CD4-positive, alpha-beta memory T cell (primary cell): ENCODE data around the gene ETHE1. TPM values are rescaled to one million over a fixed set of nuclear protein-coding genes. Genes with fewer than 3 reads are reported as not detected.
A peak's percentile ranks its signal among the peaks of the same experiment; 100 is the strongest.

Source experiments
- CTCF ChIA-PET: fragments of 350-600 bp; sonication (Branson Sonifier 250); formaldehyde crosslinking; loops from one replicate; lab custom pipeline; 2021; ENCODE audit warnings: inconsistent platforms; ENCODE audit not compliant: partially characterized antibody; lab: Charles Lee
- POLR2A ChIA-PET: fragments of 350-600 bp; sonication (Branson Sonifier 250); formaldehyde crosslinking; loops from one replicate; lab custom pipeline; 2021; ENCODE audit not compliant: partially characterized antibody; lab: Charles Lee
- DNase-seq, 5 donors: peaks; one replicate each; pipeline versions ENCODE4 v3.0.0 to v3.0.0-alpha.2; 2020 to 2022; ENCODE audit warnings: mixed read lengths in 1 of 5
- H3K27ac ChIP-seq: one replicate; pipeline ENCODE4 v1.7.0; 2013; ENCODE audit warnings: low read depth, low read length
- H3K27me3 ChIP-seq: 2 replicates; pipeline ENCODE4 v1.7.0; 2013; ENCODE audit warnings: mild to moderate bottlenecking, low read length, moderate library complexity; ENCODE audit not compliant: insufficient read depth
- H3K36me3 ChIP-seq: 2 replicates; pipeline ENCODE4 v1.7.0; 2013; ENCODE audit warnings: mild to moderate bottlenecking, low read length, moderate library complexity; ENCODE audit not compliant: insufficient read depth
- H3K4me1 ChIP-seq: 2 replicates; pipeline ENCODE4 v1.7.0; 2013; ENCODE audit warnings: mild to moderate bottlenecking, low read length, moderate library complexity; ENCODE audit not compliant: insufficient read depth
- H3K4me3 ChIP-seq, 2 donors: one replicate each; pipeline ENCODE4 v1.7.0; 2013; ENCODE audit warnings: low read length in 2 of 2, mild to moderate bottlenecking in 1 of 2
- H3K9me3 ChIP-seq, 2 donors: one replicate each; pipeline ENCODE4 v1.7.0; 2013; ENCODE audit warnings: low read length in 2 of 2, control low read depth in 1 of 2; ENCODE audit not compliant: control insufficient read depth in 1 of 2
- H3K27ac Mint-ChIP-seq, 7 donors: one replicate each; pipeline ENCODE4 v1.8.0; 2020 to 2021; ENCODE audit warnings: mixed read lengths in 7 of 7, mild to moderate bottlenecking in 6 of 7, inconsistent platforms in 3 of 7, moderate library complexity in 3 of 7
- H3K27me3 Mint-ChIP-seq, 2 donors: one replicate each; pipeline ENCODE4 v1.8.0; 2020 to 2021; ENCODE audit warnings: mixed read lengths in 2 of 2
- H3K36me3 Mint-ChIP-seq, 2 donors: one replicate each; pipeline ENCODE4 v1.8.0; 2020 to 2021; ENCODE audit warnings: mixed read lengths in 2 of 2, inconsistent platforms in 1 of 2, mild to moderate bottlenecking in 1 of 2
- H3K4me1 Mint-ChIP-seq, 4 donors: one replicate each; pipeline ENCODE4 v1.8.0; 2020 to 2021; ENCODE audit warnings: mixed read lengths in 4 of 4, mild to moderate bottlenecking in 1 of 4
- H3K4me3 Mint-ChIP-seq, 8 donors: one replicate each; pipeline ENCODE4 v1.8.0; 2020 to 2021; ENCODE audit warnings: mixed read lengths in 8 of 8, mild to moderate bottlenecking in 7 of 8, moderate library complexity in 6 of 8, inconsistent platforms in 3 of 8
- H3K9me3 Mint-ChIP-seq, 8 donors: one replicate each; pipeline ENCODE4 v1.8.0; 2020 to 2021; ENCODE audit warnings: mixed read lengths in 8 of 8, mild to moderate bottlenecking in 5 of 8, inconsistent platforms in 3 of 8, moderate library complexity in 1 of 8
- intact Hi-C: fragments of 100-400 bp; cut with micrococcal nuclease; formaldehyde crosslinking; loops from one replicate; pipeline ENCODE4 v1.15.1; 2023
- polyA plus RNA-seq, 2 donors: library from polyadenylated mRNA; unstranded; fragments of 300-500 nt; fragmentation: Illumina TruSeq; gene quantifications; one replicate each; pipeline ENCODE4 v1.2.3, GENCODE V29; 2021
- total RNA-seq, 2 experiments: library from RNA; stranded (reverse); gene quantifications; one replicate each; pipeline ENCODE4 v1.2.3, GENCODE V29; 2021

ETHE1 gene
- total and polyA plus RNA-seq, 4 experiments from 2014 or later: 23.9 to 80.7 (median 54.1) TPM

DNA sequence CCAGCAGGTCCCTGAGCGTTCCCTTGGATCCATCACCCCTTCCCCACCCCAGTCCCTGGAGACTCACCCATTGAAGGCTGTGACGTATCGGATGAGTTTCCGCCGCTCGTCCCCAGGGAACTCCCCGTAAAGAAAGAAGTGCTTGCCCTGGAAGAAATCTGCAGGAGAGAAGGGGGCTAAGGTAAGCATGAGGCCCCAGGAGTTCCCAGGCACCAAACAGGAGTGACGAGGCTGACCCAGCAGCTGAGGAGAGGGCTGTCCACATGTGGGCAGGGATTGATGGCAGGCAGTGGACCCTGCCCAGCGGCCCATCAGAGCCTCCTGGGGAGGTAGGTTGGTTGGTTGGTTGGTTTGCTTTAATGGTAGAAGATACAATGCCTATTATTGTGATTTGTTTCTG lies 17.1 kb upstream of the ETHE1 start:
- Histone ChIP-seq H3K9me3 (no peaks in the 10 kb centered on the region), H3K27ac (no peak overlapping the region), H3K4me1 (no peaks in the 10 kb centered on the region), H3K4me3 (no peak overlapping the region), H3K36me3 (peaks cover 42% of the 10 kb centered on the region), H3K27me3 (no peaks in the 10 kb centered on the region)
- H3K36me3 Mint-ChIP-seq: peaks cover 35 to 54% of the 10 kb centered on the region in 2 donors
- peak overlapping the region in 1 of 7 donors; percentile 67 for H3K27ac Mint-ChIP-seq
- no peak overlapping the region for H3K4me3 Mint-ChIP-seq
- peaks cover 0 to 3% (median 2%) of the 10 kb centered on the region in 8 donors for H3K9me3 Mint-ChIP-seq
- no peak for DNase-seq
- ChIA-PET POLR2A (interaction anchor here (1.2 to 2.0 kb wide), 2 partner anchors 10 to 11 kb away, joined by 3 to 7 read pairs; partner anchors contain the start of gene ZNF575), CTCF (no interaction called here)
- intact Hi-C loops: no loop called here
- H3K27me3 Mint-ChIP-seq: no peaks in the 10 kb centered on the region
- no peaks in the 10 kb centered on the region for H3K4me1 Mint-ChIP-seq

DNA sequence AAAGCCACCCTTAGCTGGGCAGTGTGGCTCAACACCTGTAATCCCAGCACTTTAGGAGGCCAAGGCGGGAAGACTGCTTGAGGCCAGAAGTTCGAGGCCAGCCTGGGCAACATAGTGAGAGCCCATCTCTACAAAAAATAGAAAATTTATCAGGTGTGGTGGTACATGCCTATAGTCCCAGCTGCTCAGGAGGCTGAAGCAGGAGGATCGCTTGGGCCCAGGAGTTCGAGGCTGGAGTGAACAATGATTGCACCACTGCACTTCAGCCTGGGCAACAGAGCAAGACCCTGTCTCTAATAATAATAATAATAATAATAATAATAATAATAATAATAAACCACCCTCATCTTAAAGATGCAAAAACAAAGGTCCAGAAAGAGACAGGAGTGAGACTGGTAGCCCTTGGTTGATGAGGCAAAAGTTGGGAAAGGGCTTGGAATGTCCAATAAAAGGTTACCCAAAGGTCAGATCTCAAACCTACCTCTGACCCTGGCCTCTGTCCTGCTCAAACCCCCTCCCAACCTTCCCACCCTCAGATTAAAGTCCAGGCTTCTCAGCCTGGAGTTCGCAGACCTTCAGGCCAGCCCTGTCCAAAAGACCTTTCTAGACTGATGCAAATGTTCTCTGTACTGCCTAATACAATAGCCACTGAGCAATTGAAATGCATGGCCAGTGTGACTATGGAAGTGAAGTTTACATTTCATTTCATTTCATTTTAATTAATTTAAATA lies 15.1 kb upstream of the ETHE1 start:
- Histone ChIP-seq H3K27ac (no peak overlapping the region), H3K36me3 (peaks cover 48% of the 10 kb centered on the region), H3K4me1 (no peaks in the 10 kb centered on the region), H3K4me3 (no peak overlapping the region), H3K27me3 (no peaks in the 10 kb centered on the region), H3K9me3 (no peaks in the 10 kb centered on the region)
- no peaks in the 10 kb centered on the region for H3K4me1 Mint-ChIP-seq
- H3K27me3 Mint-ChIP-seq: no peaks in the 10 kb centered on the region
- DNase-seq: no peak
- POLR2A ChIA-PET: interaction anchor here (0.6 to 1.3 kb wide), 2 partner anchors 10 to 65 kb away, joined by 4 to 5 read pairs; partner anchors contain the start of gene ZNF575
- CTCF ChIA-PET: interaction anchor here (1.1 kb wide), 1 partner anchor 87 kb away, joined by 3 read pairs; no protein-coding TSS in a partner anchor
- H3K27ac Mint-ChIP-seq: peak overlapping the region in 3 of 7 donors; percentile 9 to 71 (median 30)
- peaks cover 52 to 64% of the 10 kb centered on the region in 2 donors for H3K36me3 Mint-ChIP-seq
- no peak overlapping the region for H3K4me3 Mint-ChIP-seq
- peaks cover 0 to 12% (median 3%) of the 10 kb centered on the region in 8 donors for H3K9me3 Mint-ChIP-seq
- intact Hi-C loops: no loop called here

DNA sequence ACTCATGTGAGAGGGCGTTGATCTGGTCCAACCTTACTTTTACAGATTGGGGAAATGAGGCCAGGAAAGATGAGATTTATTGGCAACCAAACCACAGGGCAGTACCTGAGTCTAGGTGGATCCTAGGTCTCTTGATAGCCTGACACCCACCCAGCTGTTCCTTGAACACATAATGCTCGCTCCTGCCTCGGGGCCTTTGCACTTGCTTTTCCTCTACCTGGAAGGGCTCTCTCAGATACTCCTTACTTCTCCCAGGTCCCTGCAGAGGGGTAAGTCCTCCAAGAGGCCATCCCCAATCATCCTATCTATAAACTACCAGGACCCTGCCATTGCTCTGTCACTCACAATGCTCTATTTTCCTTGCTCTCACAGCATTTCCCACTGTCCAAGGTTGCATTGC lies 13.4 kb upstream of the ETHE1 start:
- intact Hi-C loops: no loop called here
- CTCF ChIA-PET: interaction anchor here (1.2 kb wide), 1 partner anchor 54 kb away, joined by 5 read pairs; no protein-coding TSS in a partner anchor
- POLR2A ChIA-PET: no interaction called here
- Histone ChIP-seq H3K4me1 (no peaks in the 10 kb centered on the region), H3K4me3 (no peak overlapping the region), H3K27ac (no peak overlapping the region), H3K27me3 (no peaks in the 10 kb centered on the region), H3K36me3 (peaks cover 48% of the 10 kb centered on the region), H3K9me3 (no peaks in the 10 kb centered on the region)
- peaks cover 0 to 3% (median under 1%) of the 10 kb centered on the region in 4 donors for H3K4me1 Mint-ChIP-seq
- H3K27me3 Mint-ChIP-seq: no peaks in the 10 kb centered on the region
- no peak for DNase-seq
- no peak overlapping the region for H3K4me3 Mint-ChIP-seq
- peak overlapping the region in 2 of 7 donors; percentile 13 to 46 for H3K27ac Mint-ChIP-seq
- H3K36me3 Mint-ChIP-seq: peaks cover 52 to 62% of the 10 kb centered on the region in 2 donors
- H3K9me3 Mint-ChIP-seq: peaks cover 0 to 12% (median 3%) of the 10 kb centered on the region in 8 donors

DNA sequence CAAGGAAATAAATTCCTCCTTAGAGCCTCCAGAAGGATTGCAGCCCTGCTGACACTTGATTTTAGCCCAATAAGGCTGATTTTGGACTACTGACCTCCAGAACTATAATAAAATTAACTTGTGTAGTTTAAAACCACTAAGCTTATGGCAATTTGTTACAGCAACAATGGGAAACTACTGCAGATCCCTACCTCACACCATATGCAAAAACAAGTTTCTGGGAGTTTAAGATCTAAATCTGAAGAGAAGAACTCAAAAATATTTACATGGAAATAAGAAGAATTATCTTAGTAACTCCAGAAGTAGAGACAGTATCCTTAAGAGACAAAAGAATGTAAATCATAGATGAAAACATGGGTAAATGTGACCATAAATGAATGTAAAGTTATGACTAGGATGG lies 11.9 kb upstream of the ETHE1 start:
- H3K4me1 ChIP-seq: peaks cover 1% of the 10 kb centered on the region
- Mint-ChIP-seq H3K27ac (no peak overlapping the region), H3K4me1 (peaks cover 0 to 8% (median 3%) of the 10 kb centered on the region in 4 donors), H3K27me3 (no peaks in the 10 kb centered on the region), H3K9me3 (peaks cover 0 to 12% (median 3%) of the 10 kb centered on the region in 8 donors), H3K36me3 (peaks cover 49 to 53% of the 10 kb centered on the region in 2 donors), H3K4me3 (no peak overlapping the region)
- POLR2A ChIA-PET: no interaction called here
- no peaks in the 10 kb centered on the region for H3K9me3 ChIP-seq
- intact Hi-C loops: no loop called here
- CTCF ChIA-PET: interaction anchor here (1.0 to 1.8 kb wide), 2 partner anchors 17 to 56 kb away, joined by 3 to 10 read pairs; no protein-coding TSS in a partner anchor
- DNase-seq: no peak
- no peak overlapping the region for H3K4me3 ChIP-seq
- peaks cover 34% of the 10 kb centered on the region for H3K36me3 ChIP-seq
- H3K27ac ChIP-seq: no peak overlapping the region
- H3K27me3 ChIP-seq: no peaks in the 10 kb centered on the region

DNA sequence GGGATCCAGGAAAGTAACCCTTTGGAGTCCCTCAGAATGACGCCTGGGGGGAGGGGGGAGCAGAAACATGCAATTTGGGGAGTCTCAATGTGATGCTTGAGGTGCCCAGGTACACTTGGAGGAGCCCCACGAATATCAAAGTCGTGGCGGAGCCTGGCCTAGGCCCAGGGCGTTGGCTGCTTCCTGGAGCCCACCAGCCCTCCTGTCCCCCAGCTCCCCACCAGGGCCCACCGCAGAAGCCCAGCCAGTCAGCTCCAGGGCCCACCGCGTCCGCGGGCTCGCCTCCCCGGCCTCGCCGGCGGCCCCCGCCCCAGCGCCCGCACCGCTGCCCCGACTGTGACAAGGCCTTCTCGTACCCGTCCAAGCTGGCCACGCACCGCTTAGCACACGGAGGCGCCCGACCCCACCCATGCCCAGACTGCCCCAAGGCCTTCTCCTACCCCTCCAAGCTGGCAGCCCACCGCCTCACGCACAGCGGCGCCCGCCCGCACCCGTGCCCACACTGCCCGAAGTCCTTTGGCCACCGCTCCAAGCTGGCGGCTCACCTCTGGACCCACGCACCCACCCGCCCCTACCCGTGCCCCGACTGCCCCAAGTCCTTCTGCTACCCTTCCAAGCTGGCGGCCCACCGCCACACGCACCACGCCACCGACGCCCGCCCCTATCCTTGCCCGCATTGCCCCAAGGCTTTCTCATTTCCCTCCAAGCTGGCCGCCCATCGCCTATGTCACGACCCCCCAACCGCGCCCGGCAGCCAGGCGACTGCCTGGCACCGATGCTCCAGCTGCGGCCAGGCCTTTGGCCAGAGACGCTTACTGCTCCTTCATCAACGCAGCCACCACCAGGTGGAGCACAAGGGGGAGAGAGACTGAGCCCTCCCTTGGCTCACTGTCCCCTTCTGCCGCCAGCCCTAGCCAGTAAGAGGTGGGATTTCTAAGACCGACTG lies 8.1 kb upstream of the ETHE1 start:
- Mint-ChIP-seq H3K4me1 (peaks cover 10 to 22% (median 15%) of the 10 kb centered on the region in 4 donors), H3K36me3 (peaks cover 24 to 35% of the 10 kb centered on the region in 2 donors), H3K4me3 (peak overlapping the region in 3 of 8 donors; percentile 12 to 69 (median 43)), H3K27me3 (no peaks in the 10 kb centered on the region), H3K9me3 (peaks cover 0 to 12% (median 3%) of the 10 kb centered on the region in 8 donors), H3K27ac (peak overlapping the region in 6 of 7 donors; percentile 57 to 95 (median 85))
- peak in 2 of 5 donors; percentile 11 to 39 for DNase-seq
- no peak overlapping the region for H3K4me3 ChIP-seq
- intact Hi-C loops: loop anchor here (2.0 to 5.0 kb wide), 2 partner anchors 20 to 42 kb away; partner anchors contain the start of genes PINLYP and XRCC1
- ChIA-PET POLR2A (interaction anchor here (1.1 to 2.8 kb wide), 4 partner anchors 21 to 71 kb away, joined by 3 to 19 read pairs (median 10); partner anchors contain the start of genes IRGQ, PHLDB3 and ZNF576), CTCF (interaction anchor here (0.6 to 21.6 kb wide), 10 partner anchors 9 to 96 kb away, joined by 3 to 835 read pairs (median 6); partner anchors contain the start of genes IRGQ and ZNF576)
- no peaks in the 10 kb centered on the region for H3K9me3 ChIP-seq
- peaks cover 17% of the 10 kb centered on the region for H3K4me1 ChIP-seq
- H3K27me3 ChIP-seq: no peaks in the 10 kb centered on the region
- no peak overlapping the region for H3K27ac ChIP-seq
- peaks cover 11% of the 10 kb centered on the region for H3K36me3 ChIP-seq

DNA sequence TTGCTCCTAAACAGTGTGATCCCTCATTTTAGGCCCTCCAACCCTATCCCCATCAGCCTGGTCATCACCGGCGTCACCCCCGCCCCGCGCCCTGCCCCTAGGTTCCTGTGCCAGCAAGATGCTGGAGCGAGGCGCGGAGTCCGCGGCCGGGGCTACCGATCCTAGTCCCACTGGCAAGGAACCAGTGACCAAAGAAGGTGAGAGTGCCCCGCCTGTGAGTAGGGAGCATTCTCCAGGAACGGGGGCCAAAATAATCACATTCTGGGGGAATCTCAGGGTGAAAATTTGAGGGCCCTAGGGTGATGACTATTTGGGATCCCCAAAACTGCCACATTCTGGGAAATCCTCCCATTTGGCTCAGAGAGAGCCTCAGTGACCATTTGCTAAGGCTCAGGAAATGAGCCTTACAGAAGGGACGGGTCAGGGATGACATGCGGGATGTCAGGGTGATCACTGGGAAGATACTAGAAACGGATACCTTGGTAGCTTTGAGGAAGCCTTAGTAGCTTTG lies 7.4 kb upstream of the ETHE1 start:
- Histone ChIP-seq H3K27ac (peak overlapping the region; percentile 53), H3K9me3 (no peaks in the 10 kb centered on the region), H3K27me3 (no peaks in the 10 kb centered on the region), H3K36me3 (peaks cover 9% of the 10 kb centered on the region), H3K4me1 (peaks cover 17% of the 10 kb centered on the region), H3K4me3 (no peak overlapping the region)
- H3K27ac Mint-ChIP-seq: peak overlapping the region; percentile 95 to 99 (median 98)
- H3K27me3 Mint-ChIP-seq: no peaks in the 10 kb centered on the region
- CTCF ChIA-PET: interaction anchor here (1.0 to 21.6 kb wide), 5 partner anchors 10 to 96 kb away, joined by 3 to 835 read pairs (median 40); partner anchors contain the start of genes IRGQ and ZNF576
- DNase-seq: no peak
- H3K36me3 Mint-ChIP-seq: peaks cover 20 to 31% of the 10 kb centered on the region in 2 donors
- peaks cover 0 to 11% (median 3%) of the 10 kb centered on the region in 8 donors for H3K9me3 Mint-ChIP-seq
- intact Hi-C loops: loop anchor here (2.0 to 5.0 kb wide), 2 partner anchors 20 to 43 kb away; partner anchors contain the start of genes PINLYP and XRCC1
- peaks cover 10 to 22% (median 15%) of the 10 kb centered on the region in 4 donors for H3K4me1 Mint-ChIP-seq
- H3K4me3 Mint-ChIP-seq: peak overlapping the region; percentile 91 to 99 (median 98)
- POLR2A ChIA-PET: interaction anchor here (1.1 to 4.0 kb wide), 11 partner anchors 10 to 96 kb away, joined by 3 to 31 read pairs (median 15); partner anchors contain the start of genes IRGQ, PHLDB3, PINLYP and XRCC1
